Naive thymus-derived CD8-positive, alpha-beta T cell (primary cell): ENCODE measurements around the gene CRYZL1. TPM values are rescaled to one million over a fixed set of nuclear protein-coding genes. Genes with fewer than 3 reads are reported as not detected.

Experiments
- ATAC-seq, 2 donors: fragments of 150-1000 bp; cut with Tn5 transposase in 1 of 2; sonication (Bioruptor Pico), chemical (Tn5 transposase) in 1 of 2; 1 replicate in 1 of 2; 2 replicates in 1 of 2; pipeline ENCODE4 v1.10.0; 2021; ENCODE audit warnings: mild to moderate bottlenecking in 2 of 2, moderate library complexity in 2 of 2
- POLR2A ChIA-PET: fragments of 350-600 bp; sonication (Branson Sonifier 250); formaldehyde crosslinking; loops from one replicate; lab custom pipeline; 2021; ENCODE audit warnings: antibody characterized with exemption; lab: Charles Lee
- DNase-seq, 10 donors: peaks; one replicate each; pipeline versions ENCODE4 v3.0.0 to v3.0.0-alpha.2; 2020 to 2022
- H3K27ac Mint-ChIP-seq, 10 donors: one replicate each; pipeline ENCODE4 v1.8.0; 2020 to 2022; ENCODE audit warnings: mild to moderate bottlenecking in 10 of 10, mixed read lengths in 10 of 10, moderate library complexity in 4 of 10, inconsistent platforms in 1 of 10
- H3K27me3 Mint-ChIP-seq, 5 donors: one replicate each; pipeline ENCODE4 v1.8.0; 2021 to 2022; ENCODE audit warnings: mixed read lengths in 5 of 5
- H3K36me3 Mint-ChIP-seq, 3 donors: one replicate each; pipeline ENCODE4 v1.8.0; 2020 to 2022; ENCODE audit warnings: mixed read lengths in 3 of 3, mild to moderate bottlenecking in 2 of 3, inconsistent platforms in 1 of 3
- H3K4me1 Mint-ChIP-seq, 4 donors: one replicate each; pipeline ENCODE4 v1.8.0; 2021 to 2022; ENCODE audit warnings: mixed read lengths in 4 of 4
- H3K4me3 Mint-ChIP-seq, 10 donors: one replicate each; pipeline ENCODE4 v1.8.0; 2020 to 2022; ENCODE audit warnings: mild to moderate bottlenecking in 10 of 10, mixed read lengths in 10 of 10, moderate library complexity in 6 of 10, inconsistent platforms in 1 of 10
- H3K9me3 Mint-ChIP-seq, 9 donors: one replicate each; pipeline ENCODE4 v1.8.0; 2020 to 2022; ENCODE audit warnings: mixed read lengths in 9 of 9, mild to moderate bottlenecking in 3 of 9, inconsistent platforms in 1 of 9, moderate library complexity in 1 of 9
- polyA plus RNA-seq, 3 donors: library from polyadenylated mRNA; unstranded; fragments of 300-500 nt; fragmentation: Illumina TruSeq; gene quantifications; one replicate each; pipeline ENCODE4 v1.2.3, GENCODE V29; 2021
- total RNA-seq, 8 experiments: library from RNA in 2 of 8; stranded (reverse) in 2 of 8; gene quantifications; one replicate each; pipeline ENCODE4 v1.2.3 and lab custom pipeline; 2021 to 2026

The CRYZL1 gene
- total and polyA plus RNA-seq, 5 experiments from 2014 or later = 26.3 to 71.4 (median 29.2) TPM

DNA sequence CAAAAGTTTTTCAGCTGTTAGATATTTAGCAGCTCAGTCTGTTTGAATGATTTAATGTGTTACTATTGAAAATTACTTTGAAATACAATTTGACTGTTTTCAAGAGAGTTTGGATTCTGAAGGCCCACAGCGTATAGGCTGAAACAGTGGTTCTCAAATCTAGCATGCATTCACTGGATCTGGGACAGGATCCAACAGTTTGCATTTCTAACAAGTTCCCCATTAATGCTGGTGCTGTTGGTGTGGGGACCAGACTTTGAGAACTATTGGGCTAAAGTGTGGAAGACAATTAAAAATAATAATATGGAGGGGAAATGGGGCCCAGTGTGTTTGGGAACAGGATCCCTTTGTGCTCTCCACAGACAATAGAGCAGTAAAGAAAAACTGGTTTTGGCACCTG is 32.7 kb upstream of the CRYZL1 start:
- POLR2A ChIA-PET = no interaction called here
- Mint-ChIP-seq H3K27me3 (no peaks in the 10 kb centered on the region), H3K36me3 (no peaks in the 10 kb centered on the region), H3K27ac (no peak overlapping the region), H3K4me1 (no peaks in the 10 kb centered on the region), H3K9me3 (no peaks in the 10 kb centered on the region), H3K4me3 (no peak overlapping the region)
- ATAC-seq (no peak), DNase-seq (no peak)

DNA sequence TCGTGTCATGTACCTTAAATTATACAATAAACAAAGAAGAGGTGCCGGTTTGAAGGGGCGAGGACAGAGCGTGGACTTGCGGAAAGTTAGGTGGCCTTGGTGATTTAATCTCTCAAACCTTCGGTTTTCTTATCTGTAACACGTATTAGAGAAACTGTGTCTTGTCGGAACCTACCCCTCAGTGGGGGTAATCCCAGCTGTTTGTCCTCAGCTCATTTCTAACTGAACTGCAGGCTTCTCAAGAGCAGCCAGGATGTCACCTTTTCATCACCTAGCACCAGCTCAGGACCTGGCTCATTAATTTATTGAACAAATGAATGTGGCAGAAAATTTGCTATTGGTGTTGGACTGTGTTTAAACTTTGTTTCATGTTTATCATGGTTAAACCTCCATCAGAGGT is 31.9 kb upstream of the CRYZL1 start:
- ATAC-seq = no peak
- no peaks in the 10 kb centered on the region for H3K27me3 Mint-ChIP-seq
- POLR2A ChIA-PET = no interaction called here

DNA sequence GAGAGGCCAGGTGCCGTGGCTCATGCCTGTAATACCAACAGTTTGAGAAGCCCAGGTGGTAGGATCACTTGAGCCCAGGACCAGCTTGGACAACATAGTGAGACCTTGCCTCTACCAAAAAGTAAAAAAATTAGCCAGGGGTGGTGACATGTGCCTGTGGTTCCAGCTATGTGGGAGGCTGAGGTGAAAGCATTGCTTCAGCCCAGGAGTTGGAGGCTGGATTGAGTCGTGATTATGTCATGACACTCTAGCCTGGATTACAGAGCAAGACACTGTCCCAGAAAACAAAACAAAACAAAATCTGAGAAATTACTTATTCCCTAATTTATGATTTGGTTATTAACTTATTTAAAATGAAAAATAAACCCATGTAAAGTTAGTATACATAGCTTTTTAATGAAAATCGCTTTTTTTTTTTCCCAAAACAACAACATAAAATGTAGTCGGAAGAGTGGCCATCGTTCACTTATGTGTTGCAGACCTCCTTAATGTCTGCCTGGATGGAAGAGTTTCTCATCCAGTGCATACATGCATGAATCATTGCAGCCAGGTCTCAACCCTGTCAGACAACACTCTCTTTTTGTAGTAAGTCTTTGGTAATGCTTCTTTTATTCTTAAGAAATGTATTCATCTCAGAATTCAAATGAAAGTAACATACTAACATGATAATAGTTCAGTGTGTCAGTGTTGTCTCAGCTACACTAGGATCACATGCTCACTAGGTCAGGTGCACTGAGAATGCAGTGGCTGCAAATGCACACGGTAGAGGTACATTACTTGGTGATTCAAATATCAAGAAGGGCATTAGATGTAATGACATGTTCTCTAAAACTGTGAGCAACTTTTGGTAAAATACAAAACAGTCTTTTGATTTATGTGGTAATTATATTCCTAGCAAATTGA is 28.8 kb upstream of the CRYZL1 start:
- no peaks in the 10 kb centered on the region for H3K9me3 Mint-ChIP-seq
- H3K36me3 Mint-ChIP-seq = no peaks in the 10 kb centered on the region
- peaks cover 0 to 9% (median under 1%) of the 10 kb centered on the region in 4 donors for H3K4me1 Mint-ChIP-seq
- DNase-seq (no peak), ATAC-seq (no peak)
- no peaks in the 10 kb centered on the region for H3K27me3 Mint-ChIP-seq
- no peak overlapping the region for H3K27ac Mint-ChIP-seq
- no peak overlapping the region for H3K4me3 Mint-ChIP-seq
- POLR2A ChIA-PET = no interaction called here

More for the DNA sequence above, 31.9 kb upstream of the CRYZL1 start:
- DNase-seq = no peak
- Mint-ChIP-seq H3K27ac (no peak overlapping the region), H3K36me3 (no peaks in the 10 kb centered on the region), H3K9me3 (no peaks in the 10 kb centered on the region), H3K4me1 (peaks cover 0 to under 1% (median 0%) of the 10 kb centered on the region in 4 donors), H3K4me3 (no peak overlapping the region)

DNA sequence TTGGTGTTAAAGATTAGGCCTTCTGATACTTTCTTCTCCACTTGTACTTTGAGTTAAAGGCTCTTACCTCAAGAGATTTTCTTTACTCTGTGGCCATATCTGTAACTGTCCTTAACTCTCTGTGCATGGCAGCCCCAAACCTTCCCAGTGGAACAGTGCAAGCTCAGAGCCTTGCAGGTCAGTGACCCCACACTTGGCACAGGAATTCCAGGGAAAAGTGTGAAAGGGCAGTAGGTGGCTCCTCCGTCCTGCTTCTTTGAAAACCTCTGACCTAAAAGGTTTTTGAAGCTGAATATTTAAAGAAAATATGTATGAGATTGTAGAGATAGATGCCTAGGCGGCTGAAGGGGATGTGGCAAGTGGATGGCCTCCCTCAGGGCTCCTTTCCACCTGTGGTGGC is 27.1 kb upstream of the CRYZL1 start:
- Mint-ChIP-seq H3K9me3 (no peaks in the 10 kb centered on the region), H3K27ac (no peak overlapping the region), H3K36me3 (no peaks in the 10 kb centered on the region), H3K4me1 (peaks cover 0 to 9% (median under 1%) of the 10 kb centered on the region in 4 donors), H3K4me3 (no peak overlapping the region), H3K27me3 (no peaks in the 10 kb centered on the region)
- no peak for DNase-seq
- POLR2A ChIA-PET = no interaction called here
- no peak for ATAC-seq

DNA sequence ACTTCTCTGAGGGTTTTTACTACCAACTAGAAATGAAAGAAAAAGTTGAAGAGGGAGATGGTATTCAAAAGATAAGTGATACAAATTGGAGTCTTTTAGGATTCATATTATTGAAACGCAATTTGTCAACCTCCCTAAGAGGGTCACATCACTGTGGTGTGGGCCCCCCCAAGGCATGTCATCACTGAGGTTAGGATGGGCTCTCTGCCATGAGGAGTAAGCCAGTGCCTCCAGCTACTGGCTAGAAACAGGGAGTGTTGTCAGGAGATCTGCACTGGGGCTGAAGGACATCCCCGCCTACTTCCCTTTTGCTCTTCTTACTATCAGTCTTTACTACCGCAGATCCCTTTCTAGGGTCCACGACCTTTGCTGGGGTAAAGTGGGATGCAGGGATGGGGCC is 26.6 kb upstream of the CRYZL1 start:
- ATAC-seq (no peak), DNase-seq (no peak)
- POLR2A ChIA-PET = no interaction called here
- Mint-ChIP-seq H3K27me3 (no peaks in the 10 kb centered on the region), H3K4me1 (peaks cover 0 to 9% (median under 1%) of the 10 kb centered on the region in 4 donors), H3K4me3 (no peak overlapping the region), H3K36me3 (no peaks in the 10 kb centered on the region), H3K27ac (no peak overlapping the region), H3K9me3 (no peaks in the 10 kb centered on the region)

DNA sequence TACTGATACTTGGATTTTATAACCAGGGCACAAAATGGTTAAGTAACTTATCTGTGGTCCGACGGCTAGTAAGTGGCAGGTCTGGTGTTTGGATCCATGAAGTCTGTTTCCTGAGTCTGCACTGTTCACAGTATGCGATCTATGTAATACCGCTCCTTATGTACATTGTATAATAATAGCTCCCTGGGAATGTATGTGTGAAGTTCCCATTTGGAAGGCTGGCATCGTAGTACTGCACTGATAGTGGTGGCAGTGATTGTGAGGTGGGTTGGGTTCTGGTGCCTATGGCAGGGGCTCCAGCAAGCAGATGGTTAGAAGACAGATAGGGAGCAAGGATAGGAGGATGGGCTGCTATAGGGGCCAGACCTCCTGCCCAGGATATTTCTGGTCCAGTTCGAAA is 26.1 kb upstream of the CRYZL1 start:
- DNase-seq (no peak), ATAC-seq (no peak)
- H3K36me3 Mint-ChIP-seq = no peaks in the 10 kb centered on the region
- no peaks in the 10 kb centered on the region for H3K27me3 Mint-ChIP-seq
- no peak overlapping the region for H3K4me3 Mint-ChIP-seq
- H3K27ac Mint-ChIP-seq = no peak overlapping the region
- POLR2A ChIA-PET = no interaction called here
- peaks cover 0 to 9% (median under 1%) of the 10 kb centered on the region in 4 donors for H3K4me1 Mint-ChIP-seq
- H3K9me3 Mint-ChIP-seq = no peaks in the 10 kb centered on the region

DNA sequence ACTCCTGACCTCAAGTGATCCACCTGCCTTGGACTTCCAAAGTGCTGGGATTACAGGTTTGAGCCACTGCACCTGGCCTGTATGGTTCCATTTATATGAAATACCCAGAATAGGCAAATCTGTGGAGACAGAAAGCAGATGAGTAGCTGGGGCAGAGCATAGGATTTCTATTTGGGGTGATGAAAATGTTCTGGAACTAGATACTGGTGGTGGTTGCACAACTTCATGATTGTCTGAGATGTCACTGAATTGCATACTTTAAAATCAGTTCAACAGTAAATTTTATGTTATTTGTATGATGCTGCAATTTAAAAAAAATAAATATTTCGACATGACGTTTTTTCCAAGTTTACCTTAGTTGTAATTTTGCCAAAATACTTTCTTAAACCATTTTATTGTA is 24.6 kb upstream of the CRYZL1 start:
- Mint-ChIP-seq H3K27ac (no peak overlapping the region), H3K4me3 (no peak overlapping the region)
- POLR2A ChIA-PET = no interaction called here

DNA sequence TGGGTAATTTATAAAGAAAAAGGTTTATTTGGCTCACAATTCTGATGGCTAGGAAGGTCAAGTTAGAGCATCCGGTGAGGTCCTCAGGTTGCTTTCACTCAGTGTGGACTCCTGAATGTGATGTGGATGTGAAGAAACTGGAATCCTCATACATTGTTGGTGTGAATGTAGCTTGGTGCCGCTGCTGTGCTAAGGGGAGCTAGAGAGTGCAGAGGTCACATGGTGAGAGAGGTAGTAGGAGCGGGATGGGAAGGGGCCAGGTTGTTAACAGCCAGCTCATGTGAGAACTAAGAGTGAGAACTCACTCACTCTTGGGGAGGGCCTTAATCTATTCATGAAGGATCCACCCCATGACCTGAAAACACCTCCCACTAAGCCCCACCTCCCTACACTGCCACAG is 22.6 kb upstream of the CRYZL1 start:
- peaks cover 0 to 16% (median 3%) of the 10 kb centered on the region in 9 donors for H3K9me3 Mint-ChIP-seq
- POLR2A ChIA-PET = no interaction called here
- no peak overlapping the region for H3K27ac Mint-ChIP-seq
- H3K4me3 Mint-ChIP-seq = no peak overlapping the region
- H3K36me3 Mint-ChIP-seq = peaks cover 0 to 9% (median 0%) of the 10 kb centered on the region in 3 donors
- ATAC-seq (no peak), DNase-seq (no peak)
- peaks cover 0 to 9% (median under 1%) of the 10 kb centered on the region in 4 donors for H3K4me1 Mint-ChIP-seq
- peaks cover 0 to 3% (median 0%) of the 10 kb centered on the region in 5 donors for H3K27me3 Mint-ChIP-seq

More for the DNA sequence above, 24.6 kb upstream of the CRYZL1 start:
- DNase-seq = no peak
- no peak for ATAC-seq
- H3K36me3 Mint-ChIP-seq = peaks cover 0 to 6% (median 0%) of the 10 kb centered on the region in 3 donors
- H3K9me3 Mint-ChIP-seq = peaks cover 0 to 11% (median 3%) of the 10 kb centered on the region in 9 donors
- H3K27me3 Mint-ChIP-seq = no peaks in the 10 kb centered on the region
- peaks cover 0 to 9% (median under 1%) of the 10 kb centered on the region in 4 donors for H3K4me1 Mint-ChIP-seq

DNA sequence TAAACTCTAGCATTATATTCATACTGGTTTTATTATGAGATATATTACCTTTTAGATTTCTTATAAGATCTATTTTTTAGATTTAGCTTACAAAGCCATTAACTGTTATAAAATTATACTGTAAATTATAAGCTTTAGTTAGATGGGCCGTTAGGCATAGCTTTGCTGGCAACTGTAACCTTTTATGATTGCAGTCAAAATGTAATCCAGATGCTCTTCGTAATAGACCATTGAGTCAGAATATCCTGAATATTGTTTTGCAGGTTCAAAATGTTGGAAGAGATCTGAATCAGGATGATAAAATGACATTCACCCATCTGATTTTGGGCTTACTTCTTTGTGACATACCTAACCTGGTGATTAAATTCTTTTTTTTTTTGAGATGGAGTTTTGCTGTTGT is 21.7 kb upstream of the CRYZL1 start:
- POLR2A ChIA-PET = no interaction called here
- peaks cover 0 to 9% (median 0%) of the 10 kb centered on the region in 3 donors for H3K36me3 Mint-ChIP-seq

DNA sequence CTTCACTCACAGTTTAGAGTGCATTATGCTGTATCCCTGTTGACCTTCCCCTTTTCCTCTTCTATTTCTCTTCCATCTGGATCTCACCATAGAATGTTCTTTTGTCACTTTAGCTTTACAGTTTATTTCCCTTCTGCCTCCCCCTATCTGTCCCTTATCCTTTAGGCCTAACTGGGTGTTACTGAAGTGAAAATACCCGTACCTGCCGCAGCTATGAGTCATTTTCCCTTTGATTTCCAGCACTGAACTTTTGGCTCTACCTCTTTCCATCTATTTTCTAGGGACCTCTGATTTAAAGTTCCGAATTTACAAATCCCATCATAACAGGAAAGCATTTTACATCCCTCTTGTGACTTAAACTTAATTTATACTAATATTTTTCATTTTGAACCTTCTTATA is 20.5 kb upstream of the CRYZL1 start:
- POLR2A ChIA-PET = no interaction called here
- peaks cover 0 to 9% (median 0%) of the 10 kb centered on the region in 3 donors for H3K36me3 Mint-ChIP-seq
- ATAC-seq = no peak
- peaks cover 0 to 2% (median 0%) of the 10 kb centered on the region in 4 donors for H3K4me1 Mint-ChIP-seq
- no peak overlapping the region for H3K27ac Mint-ChIP-seq
- no peak for DNase-seq
- peaks cover 0 to 16% (median 3%) of the 10 kb centered on the region in 9 donors for H3K9me3 Mint-ChIP-seq
- H3K27me3 Mint-ChIP-seq = peaks cover 0 to 9% (median 3%) of the 10 kb centered on the region in 5 donors
- no peak overlapping the region for H3K4me3 Mint-ChIP-seq

More for the DNA sequence above, 21.7 kb upstream of the CRYZL1 start:
- Mint-ChIP-seq H3K27me3 (peaks cover 0 to 7% (median 0%) of the 10 kb centered on the region in 5 donors), H3K4me1 (peaks cover 0 to 6% (median 0%) of the 10 kb centered on the region in 4 donors), H3K9me3 (peaks cover 0 to 16% (median 3%) of the 10 kb centered on the region in 9 donors), H3K4me3 (no peak overlapping the region), H3K27ac (no peak overlapping the region)
- no peak for DNase-seq
- ATAC-seq = no peak

DNA sequence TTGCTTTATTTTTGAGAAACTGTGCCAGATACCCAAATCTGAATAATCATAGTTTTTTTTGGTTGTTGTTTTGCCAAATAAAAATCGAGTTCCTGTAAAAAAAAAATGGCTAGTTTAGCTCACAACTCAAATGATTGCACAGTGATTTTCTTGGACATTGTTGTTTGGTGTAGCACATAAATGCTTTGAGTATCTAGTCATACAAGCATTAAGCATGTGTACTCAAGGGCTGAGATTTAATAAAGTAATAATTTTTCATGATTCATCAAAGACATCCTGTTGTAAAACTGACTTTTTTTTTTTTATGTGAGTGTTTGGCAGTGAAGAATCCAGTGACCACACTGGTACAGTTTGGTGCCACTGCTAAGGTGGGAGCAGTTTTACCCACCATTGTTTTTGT is 19.6 kb upstream of the CRYZL1 start:
- Mint-ChIP-seq H3K9me3 (peaks cover 0 to 16% (median 3%) of the 10 kb centered on the region in 9 donors), H3K36me3 (peaks cover 0 to 9% (median 0%) of the 10 kb centered on the region in 3 donors), H3K27me3 (peaks cover 0 to 9% (median 3%) of the 10 kb centered on the region in 5 donors), H3K4me1 (peaks cover 0 to 2% (median 0%) of the 10 kb centered on the region in 4 donors), H3K27ac (no peak overlapping the region), H3K4me3 (no peak overlapping the region)
- POLR2A ChIA-PET = no interaction called here
- ATAC-seq (no peak), DNase-seq (no peak)

DNA sequence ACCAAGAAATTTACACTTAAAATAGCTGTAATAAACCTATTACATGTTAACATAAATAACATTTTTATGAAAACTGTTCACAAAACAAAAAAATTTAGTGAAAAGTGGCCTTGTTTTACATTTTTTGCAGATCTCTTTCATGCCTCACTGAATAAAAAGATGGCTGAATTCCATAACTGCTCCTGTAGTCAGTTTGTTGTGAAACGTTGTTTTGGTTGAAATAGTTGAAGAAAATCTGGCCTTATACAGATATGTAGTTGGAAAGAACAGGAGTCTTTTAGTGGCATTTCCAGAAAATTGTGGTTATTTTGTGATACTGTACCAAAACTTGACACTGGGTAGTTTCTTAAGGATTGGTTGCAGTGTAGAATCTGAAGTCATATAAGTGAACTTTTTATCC is 18.9 kb upstream of the CRYZL1 start:
- Mint-ChIP-seq H3K36me3 (peaks cover 0 to 9% (median 0%) of the 10 kb centered on the region in 3 donors), H3K27ac (no peak overlapping the region), H3K4me3 (no peak overlapping the region), H3K27me3 (peaks cover 0 to 9% (median 4%) of the 10 kb centered on the region in 5 donors), H3K4me1 (peaks cover 0 to 2% (median 0%) of the 10 kb centered on the region in 4 donors), H3K9me3 (peaks cover 0 to 16% (median 3%) of the 10 kb centered on the region in 9 donors)
- DNase-seq (no peak), ATAC-seq (no peak)
- POLR2A ChIA-PET = no interaction called here

DNA sequence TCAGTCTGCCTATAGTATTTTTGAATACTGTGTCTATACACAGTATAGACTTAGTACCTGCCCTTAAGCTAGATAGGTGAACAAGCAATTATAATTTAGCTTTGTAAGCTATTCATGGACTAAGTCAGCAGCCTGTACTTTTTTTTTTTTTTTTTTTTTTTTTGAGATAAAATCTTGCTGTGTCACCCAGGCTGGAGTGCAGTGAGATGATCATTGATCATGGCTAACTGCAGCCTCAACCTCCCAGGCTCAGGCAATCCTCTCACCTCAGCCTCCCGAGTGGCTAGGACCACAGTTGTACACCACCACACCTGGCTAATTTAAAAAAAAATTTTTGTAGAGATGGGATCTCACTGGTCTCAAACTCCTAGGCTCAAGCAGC is 18.0 kb upstream of the CRYZL1 start:
- peaks cover 0 to 9% (median 4%) of the 10 kb centered on the region in 5 donors for H3K27me3 Mint-ChIP-seq
- no peak overlapping the region for H3K27ac Mint-ChIP-seq
- ATAC-seq (no peak), DNase-seq (no peak)
- H3K4me1 Mint-ChIP-seq = peaks cover 0 to 2% (median 0%) of the 10 kb centered on the region in 4 donors
- POLR2A ChIA-PET = no interaction called here
- H3K9me3 Mint-ChIP-seq = peaks cover 0 to 16% (median 3%) of the 10 kb centered on the region in 9 donors
- peaks cover 0 to 9% (median 0%) of the 10 kb centered on the region in 3 donors for H3K36me3 Mint-ChIP-seq
- no peak overlapping the region for H3K4me3 Mint-ChIP-seq
